HG03575 (cell line): ENCODE measurements around the gene ANAPC2.

Experiments
- ATAC-seq: cut with Tn5 transposase; IDR thresholded peaks from one replicate; pipeline ENCODE4 v1.9.1; 2021; ENCODE audit not compliant: unreplicated experiment, insufficient number of reproducible peaks, low FRiP score; ENCODE audit errors: extremely low read depth

Gene ANAPC2

DNA sequence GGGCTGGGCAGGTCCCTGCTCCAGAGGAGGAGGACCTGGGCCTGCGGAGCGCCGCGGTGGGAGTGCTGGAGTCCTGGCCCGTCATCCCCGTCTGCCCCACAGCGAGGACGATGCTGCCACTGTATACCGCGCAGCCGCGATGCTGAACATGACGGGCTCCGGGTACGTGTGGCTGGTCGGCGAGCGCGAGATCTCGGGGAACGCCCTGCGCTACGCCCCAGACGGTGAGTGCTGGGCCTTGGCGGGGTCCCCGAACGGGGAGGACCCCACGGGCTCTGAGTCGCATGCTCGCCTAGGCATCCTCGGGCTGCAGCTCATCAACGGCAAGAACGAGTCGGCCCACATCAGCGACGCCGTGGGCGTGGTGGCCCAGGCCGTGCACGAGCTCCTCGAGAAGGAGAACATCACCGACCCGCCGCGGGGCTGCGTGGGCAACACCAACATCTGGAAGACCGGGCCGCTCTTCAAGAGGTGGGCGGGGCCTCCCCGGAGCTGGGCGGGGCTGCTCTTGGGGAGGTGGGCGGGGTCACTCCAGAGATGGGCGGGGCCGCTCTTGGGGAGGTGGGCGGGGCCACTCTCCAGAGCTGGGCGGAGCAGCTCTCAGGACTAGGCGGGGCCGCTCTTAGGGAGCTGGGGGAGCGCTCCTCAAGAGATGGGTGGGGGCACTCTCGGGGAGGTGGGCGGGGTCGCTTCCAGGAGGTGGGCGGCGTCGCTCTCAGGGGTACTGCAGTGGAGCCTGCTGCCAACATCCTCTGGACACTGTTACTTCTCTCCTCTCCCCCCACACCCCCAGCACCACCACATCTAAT is 31.6 kb downstream of the ANAPC2 start:
- no peak for ATAC-seq

DNA sequence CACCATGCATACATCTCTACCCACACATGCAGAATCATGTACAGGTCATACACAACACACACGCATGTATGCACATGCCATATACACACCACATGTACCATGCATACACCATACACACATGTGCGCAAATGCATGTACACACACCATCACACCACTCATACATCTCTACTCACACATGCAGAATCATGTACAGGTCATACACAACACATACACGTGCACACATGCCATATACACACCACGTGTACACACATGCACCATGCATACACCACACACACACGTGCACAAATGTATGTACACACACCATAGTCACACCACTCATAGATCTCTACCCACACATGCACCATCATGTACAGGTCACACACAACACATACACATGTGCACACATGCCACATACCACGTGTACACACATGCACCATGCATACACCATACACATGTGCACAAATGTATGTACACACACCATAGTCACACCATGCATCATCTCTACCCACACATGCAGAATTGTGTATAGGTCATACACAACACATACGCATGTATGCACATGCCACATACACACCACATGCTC is 35.4 kb downstream of the ANAPC2 start:
- ATAC-seq, result no peak

- no peak for ATAC-seq
These were observed 37.5 kb downstream of the ANAPC2 start for GRCh38 chr9:137150617-137151457.

- no peak for ATAC-seq
These were observed 38.3 kb downstream of the ANAPC2 start for GRCh38 chr9:137149942-137150616.

GRCh38 chr9:137149363-137149762 is 39.0 kb downstream of the ANAPC2 start:
- ATAC-seq, result no peak

- ATAC-seq, result no peak
These were observed 39.7 kb downstream of the ANAPC2 start for GRCh38 chr9:137148661-137149060.

- ATAC-seq, result no peak
These were observed 40.1 kb downstream of the ANAPC2 start for GRCh38 chr9:137148242-137148641.

GRCh38 chr9:137147793-137148160 is 40.6 kb downstream of the ANAPC2 start:
- no peak for ATAC-seq

DNA sequence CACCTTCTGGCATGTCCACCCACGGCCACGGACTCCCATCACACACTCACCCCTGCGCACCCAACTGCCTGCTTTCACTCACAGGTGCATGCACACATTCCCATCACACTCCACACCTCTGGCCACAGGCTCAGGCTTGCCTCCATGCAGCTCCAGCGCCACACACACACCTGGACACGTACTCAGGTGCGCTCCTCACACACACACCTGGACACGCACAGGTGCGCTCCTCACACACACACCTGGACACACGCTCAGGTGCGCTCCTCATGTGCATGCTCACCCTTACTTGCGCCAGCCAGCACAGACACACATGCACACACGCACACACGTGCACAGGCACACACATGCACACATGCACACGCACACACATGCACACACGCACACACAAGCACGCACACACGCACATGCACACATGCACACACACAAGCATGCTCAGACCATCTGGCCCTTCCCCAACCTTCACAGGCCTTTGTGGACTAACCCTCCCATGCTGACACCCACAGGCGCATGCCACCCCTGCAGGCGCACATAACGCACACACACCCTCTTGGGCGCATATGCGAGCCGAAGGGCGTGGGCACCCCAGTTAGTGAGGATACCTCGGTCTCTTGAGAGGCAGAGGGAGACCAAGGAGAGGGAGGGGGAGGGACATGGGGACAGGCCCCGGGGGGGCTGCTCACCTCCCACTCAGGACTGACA is 41.1 kb downstream of the ANAPC2 start:
- no peak for ATAC-seq

- ATAC-seq, result no peak
These were observed 41.8 kb downstream of the ANAPC2 start for GRCh38 chr9:137146527-137146918.

DNA sequence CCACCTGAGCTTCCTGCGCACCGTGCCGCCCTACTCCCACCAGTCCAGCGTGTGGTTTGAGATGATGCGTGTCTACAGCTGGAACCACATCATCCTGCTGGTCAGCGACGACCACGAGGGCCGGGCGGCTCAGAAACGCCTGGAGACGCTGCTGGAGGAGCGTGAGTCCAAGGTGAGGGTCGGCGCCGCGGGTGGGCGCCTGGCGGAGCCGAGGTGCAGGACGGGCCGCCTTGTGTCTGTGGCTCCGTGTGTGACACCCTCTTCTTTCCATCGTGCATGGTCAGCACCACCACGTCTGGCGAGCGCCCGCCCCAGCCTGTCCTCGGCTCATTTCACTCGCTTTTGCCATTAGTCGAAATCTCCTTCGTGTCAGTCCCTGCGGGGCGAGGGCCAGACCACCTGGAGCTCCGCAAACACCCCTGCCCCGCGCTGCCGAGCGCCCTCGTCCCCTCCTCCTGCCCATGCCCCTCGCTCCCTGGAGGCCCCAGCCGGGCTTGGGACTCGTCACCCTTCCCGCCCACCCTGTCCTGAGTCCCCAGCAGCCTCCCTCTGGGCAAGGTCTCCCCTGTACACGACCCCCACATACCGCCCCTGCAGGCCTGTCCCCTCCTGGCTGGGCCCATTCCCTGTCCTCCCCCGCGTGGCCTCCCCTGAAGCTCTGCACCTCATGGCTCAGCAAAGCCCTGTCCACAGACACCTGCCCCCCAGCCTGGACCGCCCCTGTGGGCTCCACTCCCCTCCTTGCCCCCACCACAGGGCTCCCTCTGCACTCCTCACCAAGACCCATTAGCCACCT is 42.4 kb downstream of the ANAPC2 start:
- no peak for ATAC-seq

DNA sequence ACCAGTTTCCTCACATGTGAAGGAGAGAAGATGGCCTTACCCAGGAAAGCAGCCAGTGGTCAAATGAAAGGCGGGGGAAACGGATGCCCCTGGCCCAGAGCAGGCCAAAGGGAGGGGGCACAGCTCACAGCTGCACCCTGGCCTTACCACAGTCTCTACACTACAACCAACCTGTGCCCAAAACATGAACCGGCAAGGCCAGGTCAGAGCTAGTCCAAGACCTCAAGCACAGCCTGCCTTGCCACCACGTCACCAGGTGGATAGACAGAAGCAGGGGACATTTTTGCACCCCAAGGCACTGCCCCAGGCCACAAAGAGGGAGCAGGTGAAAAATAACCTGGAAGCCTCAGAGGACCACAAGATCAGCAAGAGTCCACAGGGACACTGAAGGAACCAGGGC is 44.9 kb downstream of the ANAPC2 start:
- no peak for ATAC-seq

GRCh38 chr9:137141976-137142936 is 46.1 kb downstream of the ANAPC2 start:
- no peak for ATAC-seq

DNA sequence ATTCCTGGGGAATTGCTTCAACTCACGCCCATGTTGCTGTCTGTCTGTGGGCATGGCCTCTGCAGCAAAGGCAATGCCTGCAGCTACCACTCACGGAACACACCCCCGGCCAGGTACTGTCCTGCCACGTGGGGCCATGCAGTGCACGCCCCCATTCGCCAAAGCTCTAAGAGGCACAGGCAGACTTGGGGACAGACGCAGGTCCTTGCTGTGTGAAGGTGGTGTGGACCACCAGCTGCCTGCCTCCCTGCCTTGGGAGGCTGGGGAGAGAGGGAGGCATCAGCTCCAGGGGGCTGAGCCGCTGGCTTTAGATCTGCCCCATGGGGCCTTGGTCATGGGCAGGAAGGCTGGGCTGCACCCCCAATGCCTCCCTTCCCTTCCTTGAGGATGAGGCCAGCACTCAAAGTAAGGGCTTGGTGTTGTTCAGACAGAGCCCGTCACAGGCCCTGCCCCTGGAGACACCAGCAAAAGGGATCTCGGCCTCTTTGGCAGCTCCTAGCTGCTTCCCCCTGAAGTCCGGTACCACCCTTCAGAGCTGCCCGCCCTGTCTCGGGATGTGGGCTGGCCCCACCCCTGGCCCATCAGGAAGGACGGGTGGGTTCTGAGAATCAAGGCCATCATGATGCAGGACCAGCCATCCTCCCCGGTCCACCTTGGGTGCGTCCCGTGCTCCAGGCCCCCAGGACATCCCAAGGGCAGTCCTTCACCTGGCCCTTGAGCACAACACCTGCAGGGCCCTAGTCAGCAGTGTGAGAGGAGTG is 47.1 kb downstream of the ANAPC2 start:
- ATAC-seq, result no peak

GRCh38 chr9:137140151-137141012 is 48.0 kb downstream of the ANAPC2 start:
- ATAC-seq, result no peak
